GM15510 (cell line): ENCODE results near the gene DDX41.

Source experiments
- POLR2A ChIP-seq: IDR thresholded peaks from 3 replicates; pipeline ENCODE4 v1.6.1; 2011; ENCODE audit warnings: borderline replicate concordance; ENCODE audit not compliant: insufficient read length; ENCODE audit errors: extremely low read depth

Gene DDX41

GRCh38 chr5:177477701-177478477 lies 38.9 kb downstream of the DDX41 start:
- TF ChIP-seq POLR2A: no peak

- TF ChIP-seq POLR2A: no peak
Measured at GRCh38 chr5:177476531-177477233, 40.1 kb downstream of the DDX41 start.

GRCh38 chr5:177475563-177476427 lies 41.0 kb downstream of the DDX41 start:
- TF ChIP-seq POLR2A: no peak

- TF ChIP-seq POLR2A: no peak
Measured at GRCh38 chr5:177474846-177475562, 41.8 kb downstream of the DDX41 start.

- no peak for TF ChIP-seq POLR2A
Measured at GRCh38 chr5:177474002-177474476, 42.7 kb downstream of the DDX41 start.

GRCh38 chr5:177473443-177474001 lies 43.2 kb downstream of the DDX41 start, which contains the start of gene DBN1:
DBN1 (minus strand) TSS chr5:177473634; CDS start chr5:177473521, 113 bp downstream.
- no peak for TF ChIP-seq POLR2A

GRCh38 chr5:177472460-177473442 lies 44.0 kb downstream of the DDX41 start:
- peak; percentile 49 for TF ChIP-seq POLR2A

- TF ChIP-seq POLR2A: no peak
Measured at GRCh38 chr5:177471610-177472356, 45.0 kb downstream of the DDX41 start.

GRCh38 chr5:177470759-177471536 lies 45.8 kb downstream of the DDX41 start:
- no peak for TF ChIP-seq POLR2A

- no peak for TF ChIP-seq POLR2A
Measured at GRCh38 chr5:177469750-177470525, 46.8 kb downstream of the DDX41 start.
